GM18511 (cell line): Measurements from ENCODE around the gene FRAS1.

Source experiments
- ATAC-seq: cut with Tn5 transposase; IDR thresholded peaks from one replicate; pipeline ENCODE4 v1.9.1; 2021; ENCODE audit warnings: mild to moderate bottlenecking, moderate library complexity; ENCODE audit not compliant: unreplicated experiment

The FRAS1 gene

GRCh38 chr4:78357122-78357521 lies 300.0 kb downstream of the FRAS1 start:
- no peak for ATAC-seq

- ATAC-seq: no peak
These were observed 303.3 kb downstream of the FRAS1 start for GRCh38 chr4:78360466-78360865.

- no peak for ATAC-seq
These were observed 304.5 kb downstream of the FRAS1 start for GRCh38 chr4:78361621-78362120.

GRCh38 chr4:78362310-78362709 lies 305.2 kb downstream of the FRAS1 start:
- ATAC-seq: no peak

GRCh38 chr4:78363031-78363570 lies 306.0 kb downstream of the FRAS1 start:
- no peak for ATAC-seq

- no peak for ATAC-seq
These were observed 312.6 kb downstream of the FRAS1 start for GRCh38 chr4:78369679-78370078.

GRCh38 chr4:78370631-78371372 lies 313.7 kb downstream of the FRAS1 start:
- ATAC-seq: no peak

- no peak for ATAC-seq
These were observed 315.3 kb downstream of the FRAS1 start for GRCh38 chr4:78372355-78372988.

- ATAC-seq: no peak
These were observed 320.4 kb downstream of the FRAS1 start for GRCh38 chr4:78377555-78377954.

GRCh38 chr4:78379040-78379439 lies 321.9 kb downstream of the FRAS1 start:
- no peak for ATAC-seq

- no peak for ATAC-seq
These were observed 323.0 kb downstream of the FRAS1 start for GRCh38 chr4:78379991-78380729.

GRCh38 chr4:78386679-78387078 lies 329.6 kb downstream of the FRAS1 start:
- no peak for ATAC-seq

- ATAC-seq: no peak
These were observed 338.5 kb downstream of the FRAS1 start for GRCh38 chr4:78395642-78396041.

- ATAC-seq: no peak
These were observed 339.6 kb downstream of the FRAS1 start for GRCh38 chr4:78396613-78397291.

- ATAC-seq: no peak
These were observed 340.1 kb downstream of the FRAS1 start for GRCh38 chr4:78397292-78397630.

GRCh38 chr4:78409612-78410202 lies 352.6 kb downstream of the FRAS1 start:
- no peak for ATAC-seq

GRCh38 chr4:78410225-78410624 lies 353.1 kb downstream of the FRAS1 start:
- no peak for ATAC-seq

- no peak for ATAC-seq
These were observed 353.6 kb downstream of the FRAS1 start for GRCh38 chr4:78410676-78411075.

- ATAC-seq: no peak
These were observed 357.0 kb downstream of the FRAS1 start for GRCh38 chr4:78414116-78414515.

GRCh38 chr4:78417603-78418002 lies 360.5 kb downstream of the FRAS1 start:
- ATAC-seq: no peak

- no peak for ATAC-seq
These were observed 361.3 kb downstream of the FRAS1 start for GRCh38 chr4:78418406-78418805.
